Osteoblast (primary cell): ENCODE measurements around the gene P4HA2. TPM values are rescaled to one million over a fixed set of nuclear protein-coding genes. Genes with fewer than 3 reads are reported as not detected.

Experiments
- DNase-seq: peaks from one replicate; pipeline ENCODE4 v3.0.0; 2011; ENCODE audit warnings: low spot score, mixed read lengths; ENCODE audit not compliant: insufficient read length; ENCODE audit errors: missing footprints
- H2AFZ ChIP-seq: 2 replicates; pipeline ENCODE4 v1.6.0; 2011; ENCODE audit warnings: mild to moderate bottlenecking, low read length
- H3K27ac ChIP-seq: 2 replicates; pipeline ENCODE4 v1.5.1; 2011; ENCODE audit warnings: mild to moderate bottlenecking, low read depth, low read length, moderate library complexity
- H3K27me3 ChIP-seq: 2 replicates; pipeline ENCODE4 v1.6.0; 2012; ENCODE audit warnings: mild to moderate bottlenecking, control low read depth, inconsistent platforms, low read length, moderate library complexity; ENCODE audit not compliant: insufficient read depth
- H3K36me3 ChIP-seq: 2 replicates; pipeline ENCODE4 v1.5.1; 2011; ENCODE audit warnings: mild to moderate bottlenecking, low read length, control low read depth, moderate library complexity; ENCODE audit not compliant: insufficient read depth
- H3K4me1 ChIP-seq: 2 replicates; pipeline ENCODE4 v1.5.1; 2011; ENCODE audit warnings: mild to moderate bottlenecking, low read length, control low read depth, moderate library complexity; ENCODE audit not compliant: insufficient read depth
- H3K4me2 ChIP-seq: 2 replicates; pipeline ENCODE4 v1.6.0; 2011; ENCODE audit warnings: mild to moderate bottlenecking, low read length; ENCODE audit not compliant: insufficient read depth
- H3K4me3 ChIP-seq: fragments of 200-600 bp; sonication (generic); 3 replicates; pipeline ENCODE4 v1.5.1; 2012; ENCODE audit warnings: mild to moderate bottlenecking, low read length, inconsistent platforms; ENCODE audit not compliant: insufficient read depth
- H3K79me2 ChIP-seq: 2 replicates; pipeline ENCODE4 v1.6.0; 2012; ENCODE audit warnings: mild to moderate bottlenecking, low read length, control low read depth, inconsistent platforms; ENCODE audit not compliant: insufficient read depth
- H3K9me3 ChIP-seq: 2 replicates; pipeline ENCODE4 v1.5.1; 2011; ENCODE audit warnings: low read depth, low read length, control low read depth
- H4K20me1 ChIP-seq: 2 replicates; pipeline ENCODE4 v1.6.0; 2012; ENCODE audit warnings: mild to moderate bottlenecking, low read length, control low read depth; ENCODE audit not compliant: insufficient read depth
- total RNA-seq: library from RNA; depleted of rRNA; stranded (reverse); fragments of >200 nt; gene quantifications from 2 replicates; pipeline ENCODE4 v1.2.3, GENCODE V29; 2012
- TF ChIP-seq, protein P1 (sequence below): IDR thresholded peaks from 2 replicates; pipeline ENCODE4 v1.5.1; 2011; ENCODE audit warnings: mild to moderate bottlenecking, low read depth, low read length, moderate library complexity; ENCODE audit errors: extremely low read depth

Gene P4HA2
- total RNA-seq, 1 donor = 186 TPM

DNA sequence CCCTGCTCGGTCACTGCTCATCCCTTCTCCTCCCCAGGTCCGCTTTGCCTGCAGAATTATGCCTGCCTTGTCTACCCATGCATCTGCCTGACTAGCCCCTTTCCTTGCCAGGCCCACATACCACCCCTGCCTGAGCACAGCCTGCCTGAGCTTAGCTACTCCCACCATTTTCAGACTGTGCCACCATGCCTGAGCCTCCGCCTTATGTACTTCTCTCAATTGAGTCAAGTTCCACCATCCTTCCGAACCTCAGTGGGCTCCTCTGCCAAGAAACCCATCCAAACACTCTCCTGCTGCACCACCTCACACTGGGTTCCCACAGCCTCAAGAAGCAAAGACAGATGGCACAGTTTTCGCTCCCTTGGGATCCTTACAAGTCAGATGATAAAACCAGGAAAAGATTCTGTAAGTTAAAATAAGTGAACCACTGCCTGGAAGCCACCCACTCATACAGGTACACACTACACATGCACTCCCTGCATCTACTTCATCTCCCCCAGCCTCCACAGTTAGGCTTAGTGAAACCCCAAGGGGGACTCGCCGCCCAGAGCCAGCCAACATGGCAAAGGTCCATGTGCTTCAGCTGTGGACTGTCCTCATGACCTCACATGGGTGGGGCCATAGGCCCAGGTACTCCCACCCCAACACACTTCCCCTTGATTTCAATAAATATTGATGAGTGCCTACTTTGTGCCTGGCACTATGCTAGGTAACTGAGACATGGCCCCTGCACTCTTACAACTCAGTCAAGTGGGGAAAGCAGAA is 23.1 kb downstream of the P4HA2 start:
- Histone ChIP-seq H3K9me3 (no peaks in the 10 kb centered on the region), H3K79me2 (no peaks in the 10 kb centered on the region), H4K20me1 (peaks cover 21% of the 10 kb centered on the region), H3K36me3 (peaks cover 85% of the 10 kb centered on the region), H3K4me1 (peaks cover 12% of the 10 kb centered on the region), H3K4me3 (no peak overlapping the region), H2AFZ (no peak overlapping the region), H3K27me3 (no peaks in the 10 kb centered on the region), H3K4me2 (no peak overlapping the region), H3K27ac (no peak overlapping the region)
- TF ChIP-seq, protein P1, sequence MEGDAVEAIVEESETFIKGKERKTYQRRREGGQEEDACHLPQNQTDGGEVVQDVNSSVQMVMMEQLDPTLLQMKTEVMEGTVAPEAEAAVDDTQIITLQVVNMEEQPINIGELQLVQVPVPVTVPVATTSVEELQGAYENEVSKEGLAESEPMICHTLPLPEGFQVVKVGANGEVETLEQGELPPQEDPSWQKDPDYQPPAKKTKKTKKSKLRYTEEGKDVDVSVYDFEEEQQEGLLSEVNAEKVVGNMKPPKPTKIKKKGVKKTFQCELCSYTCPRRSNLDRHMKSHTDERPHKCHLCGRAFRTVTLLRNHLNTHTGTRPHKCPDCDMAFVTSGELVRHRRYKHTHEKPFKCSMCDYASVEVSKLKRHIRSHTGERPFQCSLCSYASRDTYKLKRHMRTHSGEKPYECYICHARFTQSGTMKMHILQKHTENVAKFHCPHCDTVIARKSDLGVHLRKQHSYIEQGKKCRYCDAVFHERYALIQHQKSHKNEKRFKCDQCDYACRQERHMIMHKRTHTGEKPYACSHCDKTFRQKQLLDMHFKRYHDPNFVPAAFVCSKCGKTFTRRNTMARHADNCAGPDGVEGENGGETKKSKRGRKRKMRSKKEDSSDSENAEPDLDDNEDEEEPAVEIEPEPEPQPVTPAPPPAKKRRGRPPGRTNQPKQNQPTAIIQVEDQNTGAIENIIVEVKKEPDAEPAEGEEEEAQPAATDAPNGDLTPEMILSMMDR = no peak
- DNase-seq = no peak

DNA sequence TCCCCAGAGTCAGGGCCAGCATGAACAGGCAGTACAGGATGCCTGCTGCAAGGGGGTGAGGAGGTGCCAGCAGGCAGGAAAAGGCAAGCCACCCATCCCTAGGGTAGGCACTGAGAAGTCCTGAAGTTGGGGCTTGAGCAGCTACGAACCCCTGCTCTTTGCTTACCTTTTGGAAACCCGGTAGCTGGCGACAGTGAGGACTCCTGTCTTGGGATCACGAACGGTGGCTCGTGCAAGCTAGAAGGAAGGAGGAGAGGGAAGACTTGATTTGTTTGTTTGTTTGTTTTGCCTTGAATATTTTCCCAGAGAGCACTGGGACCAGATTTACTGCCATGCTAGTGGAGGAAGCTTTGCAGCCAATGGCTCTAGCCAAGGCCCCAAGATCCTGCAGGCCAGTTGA is 23.7 kb downstream of the P4HA2 start:
- peaks cover 21% of the 10 kb centered on the region for H4K20me1 ChIP-seq
- peak overlapping the region; percentile 15 for H3K27ac ChIP-seq
- H3K9me3 ChIP-seq = no peaks in the 10 kb centered on the region
- TF ChIP-seq, protein P1 = no peak
- peaks cover 12% of the 10 kb centered on the region for H3K4me1 ChIP-seq
- H3K79me2 ChIP-seq = no peaks in the 10 kb centered on the region
- DNase-seq = no peak
- H3K36me3 ChIP-seq = peaks cover 86% of the 10 kb centered on the region
- H3K4me3 ChIP-seq = no peak overlapping the region
- no peak overlapping the region for H3K4me2 ChIP-seq
- no peak overlapping the region for H2AFZ ChIP-seq
- H3K27me3 ChIP-seq = no peaks in the 10 kb centered on the region

DNA sequence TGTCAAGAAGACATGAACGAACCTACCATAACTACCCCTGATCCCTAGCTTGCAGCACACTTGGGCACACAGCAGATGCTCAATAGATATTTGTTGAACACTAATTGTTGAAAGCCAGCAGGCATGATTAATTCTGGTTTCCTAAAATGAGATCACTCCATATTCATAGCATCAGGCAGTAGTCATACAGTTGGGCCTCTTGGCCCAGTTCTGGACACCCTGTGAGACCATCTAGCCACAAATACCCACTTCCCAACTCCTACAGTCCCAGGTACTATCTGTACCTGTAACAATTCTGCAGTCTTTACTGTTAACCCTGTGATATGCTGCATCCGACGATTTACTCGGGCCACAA is 24.2 kb downstream of the P4HA2 start:
- H3K36me3 ChIP-seq = peaks cover 86% of the 10 kb centered on the region
- no peak for DNase-seq
- peak overlapping the region; percentile 15 for H3K27ac ChIP-seq

DNA sequence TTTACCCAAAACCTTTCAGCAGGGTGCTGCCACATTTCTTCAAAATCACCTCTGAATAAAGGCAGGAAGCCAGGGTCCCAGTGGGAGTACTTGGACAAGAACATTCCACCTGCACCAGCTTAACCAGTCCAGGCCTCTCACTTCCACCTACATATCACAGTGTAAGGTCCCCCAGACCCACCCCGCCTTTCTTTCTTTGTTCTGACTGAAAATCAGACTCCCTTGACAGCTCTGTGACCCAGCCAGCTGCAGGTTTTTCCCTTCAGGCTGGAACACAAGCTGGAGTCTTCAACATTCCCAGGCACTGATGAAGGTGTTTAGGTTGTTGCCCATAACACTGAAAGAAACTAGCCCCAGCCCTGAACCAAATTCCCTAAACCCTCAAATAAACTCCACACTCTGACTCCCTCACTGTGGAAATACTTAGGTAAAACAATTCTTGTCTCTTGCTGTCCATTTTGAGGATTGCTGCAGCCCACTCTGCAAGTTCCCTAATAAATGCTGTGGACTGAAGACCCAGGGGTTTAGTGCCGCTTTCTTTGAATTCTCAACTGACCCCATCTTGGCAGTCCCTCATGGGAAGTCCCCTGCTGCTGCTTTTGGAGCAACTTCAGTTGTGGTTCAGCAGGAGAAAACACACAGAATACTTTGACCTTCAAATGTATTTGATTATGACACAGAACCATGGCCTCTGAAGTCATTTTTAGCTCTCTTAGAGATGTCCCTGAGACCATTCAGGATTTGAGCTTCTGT is 24.8 kb downstream of the P4HA2 start:
- Histone ChIP-seq H3K4me1 (peaks cover 12% of the 10 kb centered on the region), H3K79me2 (no peaks in the 10 kb centered on the region), H3K27ac (peak overlapping the region; percentile 15), H3K4me2 (no peak overlapping the region), H3K36me3 (peaks cover 89% of the 10 kb centered on the region), H3K4me3 (no peak overlapping the region), H3K27me3 (no peaks in the 10 kb centered on the region), H4K20me1 (peaks cover 21% of the 10 kb centered on the region), H3K9me3 (no peaks in the 10 kb centered on the region), H2AFZ (no peak overlapping the region)
- no peak for DNase-seq
- TF ChIP-seq, protein P1 = no peak

More for the DNA sequence above, 24.2 kb downstream of the P4HA2 start:
- Histone ChIP-seq H3K4me1 (peaks cover 12% of the 10 kb centered on the region), H3K4me3 (no peak overlapping the region), H3K27me3 (no peaks in the 10 kb centered on the region), H4K20me1 (peaks cover 21% of the 10 kb centered on the region), H3K79me2 (no peaks in the 10 kb centered on the region), H2AFZ (no peak overlapping the region), H3K4me2 (no peak overlapping the region), H3K9me3 (no peaks in the 10 kb centered on the region)
- TF ChIP-seq, protein P1 = no peak
